ENCODE data around the gene PDGFB.

PDGFB gene

GRCh38 chr22:39247361-39247760, 2.6 kb upstream of the PDGFB start:
- no peaks in the 10 kb centered on the region for H3K9me3 ChIP-seq (ENCODE audit: control insufficient read depth in 1 of 2, low read length in 2 of 2)
- H3K27ac ChIP-seq (ENCODE audit: low read depth, low read length) = no peak overlapping the region
- H3K9ac ChIP-seq (ENCODE audit: low read depth in 1 of 2, low read length in 2 of 2) = no peak overlapping the region

GRCh38 chr22:39246690-39247332, 2.0 kb upstream of the PDGFB start:
- H3K27ac ChIP-seq (ENCODE audit: low read depth, low read length) = no peak overlapping the region
- peaks cover 4 to 6% of the 10 kb centered on the region in 2 donors for H3K4me1 ChIP-seq (ENCODE audit: control insufficient read depth in 1 of 2, insufficient read depth in 2 of 2, low read length in 2 of 2)
- H3K4me3 ChIP-seq (ENCODE audit: low read depth in 1 of 2, low read length in 2 of 2) = no peak overlapping the region
- H3K9ac ChIP-seq (ENCODE audit: low read depth in 1 of 2, low read length in 2 of 2) = no peak overlapping the region
- H3K9me3 ChIP-seq (ENCODE audit: control insufficient read depth in 1 of 2, low read length in 2 of 2) = no peaks in the 10 kb centered on the region
- H3K36me3 ChIP-seq (ENCODE audit: control insufficient read depth in 1 of 2, insufficient read depth in 2 of 2, low read length in 2 of 2) = no peaks in the 10 kb centered on the region
- H3K27me3 ChIP-seq (ENCODE audit: control insufficient read depth in 1 of 2, insufficient read depth in 2 of 2, low read length in 2 of 2) = peaks cover 53 to 64% of the 10 kb centered on the region in 2 donors

More at GRCh38 chr22:39247361-39247760, 2.6 kb upstream of the PDGFB start:
- H3K27me3 ChIP-seq (ENCODE audit: control insufficient read depth in 1 of 2, insufficient read depth in 2 of 2, low read length in 2 of 2) = peaks cover 56 to 67% of the 10 kb centered on the region in 2 donors
- peaks cover 3 to 5% of the 10 kb centered on the region in 2 donors for H3K4me1 ChIP-seq (ENCODE audit: control insufficient read depth in 1 of 2, insufficient read depth in 2 of 2, low read length in 2 of 2)
- H3K4me3 ChIP-seq (ENCODE audit: low read depth in 1 of 2, low read length in 2 of 2) = no peak overlapping the region
- no peaks in the 10 kb centered on the region for H3K36me3 ChIP-seq (ENCODE audit: control insufficient read depth in 1 of 2, insufficient read depth in 2 of 2, low read length in 2 of 2)

- Histone ChIP-seq H3K27ac (ENCODE audit: low read depth, low read length) (no peak overlapping the region), H3K9me3 (ENCODE audit: control insufficient read depth in 1 of 2, low read length in 2 of 2) (no peaks in the 10 kb centered on the region), H3K4me1 (ENCODE audit: control insufficient read depth in 1 of 2, insufficient read depth in 2 of 2, low read length in 2 of 2) (peaks cover 10 to 12% of the 10 kb centered on the region in 2 donors)
Observed at GRCh38 chr22:39246217-39246616, 1.4 kb upstream of the PDGFB start.

GRCh38 chr22:39245130-39246039, 603 bp upstream of the PDGFB start:
- no peak overlapping the region for H3K4me3 ChIP-seq (ENCODE audit: low read depth in 1 of 2, low read length in 2 of 2)
- no peaks in the 10 kb centered on the region for H3K9me3 ChIP-seq (ENCODE audit: control insufficient read depth in 1 of 2, low read length in 2 of 2)
- H3K36me3 ChIP-seq (ENCODE audit: control insufficient read depth in 1 of 2, insufficient read depth in 2 of 2, low read length in 2 of 2) = no peaks in the 10 kb centered on the region
- H3K9ac ChIP-seq (ENCODE audit: low read depth in 1 of 2, low read length in 2 of 2) = no peak overlapping the region
- H3K4me1 ChIP-seq (ENCODE audit: control insufficient read depth in 1 of 2, insufficient read depth in 2 of 2, low read length in 2 of 2) = peaks cover 18 to 20% of the 10 kb centered on the region in 2 donors
- peaks cover 51 to 65% of the 10 kb centered on the region in 2 donors for H3K27me3 ChIP-seq (ENCODE audit: control insufficient read depth in 1 of 2, insufficient read depth in 2 of 2, low read length in 2 of 2)
- H3K27ac ChIP-seq (ENCODE audit: low read depth, low read length) = no peak overlapping the region

More at GRCh38 chr22:39246217-39246616, 1.4 kb upstream of the PDGFB start:
- Histone ChIP-seq H3K4me3 (ENCODE audit: low read depth in 1 of 2, low read length in 2 of 2) (no peak overlapping the region), H3K36me3 (ENCODE audit: control insufficient read depth in 1 of 2, insufficient read depth in 2 of 2, low read length in 2 of 2) (no peaks in the 10 kb centered on the region), H3K27me3 (ENCODE audit: control insufficient read depth in 1 of 2, insufficient read depth in 2 of 2, low read length in 2 of 2) (peaks cover 54 to 64% of the 10 kb centered on the region in 2 donors), H3K9ac (ENCODE audit: low read depth in 1 of 2, low read length in 2 of 2) (no peak overlapping the region)

- Histone ChIP-seq H3K36me3 (ENCODE audit: control insufficient read depth in 1 of 2, insufficient read depth in 2 of 2, low read length in 2 of 2) (no peaks in the 10 kb centered on the region), H3K9me3 (ENCODE audit: control insufficient read depth in 1 of 2, low read length in 2 of 2) (no peaks in the 10 kb centered on the region), H3K4me3 (ENCODE audit: low read depth in 1 of 2, low read length in 2 of 2) (peak overlapping the region in 1 of 2 donors; percentile 15), H3K27ac (ENCODE audit: low read depth, low read length) (peak overlapping the region; percentile 10), H3K9ac (ENCODE audit: low read depth in 1 of 2, low read length in 2 of 2) (no peak overlapping the region), H3K4me1 (ENCODE audit: control insufficient read depth in 1 of 2, insufficient read depth in 2 of 2, low read length in 2 of 2) (peaks cover 28 to 33% of the 10 kb centered on the region in 2 donors), H3K27me3 (ENCODE audit: control insufficient read depth in 1 of 2, insufficient read depth in 2 of 2, low read length in 2 of 2) (peaks cover 43 to 56% of the 10 kb centered on the region in 2 donors)
Observed at GRCh38 chr22:39244136-39244495, 666 bp downstream of the PDGFB start.

GRCh38 chr22:39243439-39244135, 1.2 kb downstream of the PDGFB start:
- H3K9ac ChIP-seq (ENCODE audit: low read depth in 1 of 2, low read length in 2 of 2) = peak overlapping the region in 1 of 2 donors; percentile 33
- peak overlapping the region; percentile 80 for H3K27ac ChIP-seq (ENCODE audit: low read depth, low read length)
- H3K36me3 ChIP-seq (ENCODE audit: control insufficient read depth in 1 of 2, insufficient read depth in 2 of 2, low read length in 2 of 2) = no peaks in the 10 kb centered on the region
- H3K9me3 ChIP-seq (ENCODE audit: control insufficient read depth in 1 of 2, low read length in 2 of 2) = no peaks in the 10 kb centered on the region
- H3K27me3 ChIP-seq (ENCODE audit: control insufficient read depth in 1 of 2, insufficient read depth in 2 of 2, low read length in 2 of 2) = peaks cover 46 to 60% of the 10 kb centered on the region in 2 donors
- H3K4me1 ChIP-seq (ENCODE audit: control insufficient read depth in 1 of 2, insufficient read depth in 2 of 2, low read length in 2 of 2) = peaks cover 28 to 36% of the 10 kb centered on the region in 2 donors
- peak overlapping the region; percentile 52 to 64 for H3K4me3 ChIP-seq (ENCODE audit: low read depth in 1 of 2, low read length in 2 of 2)

GRCh38 chr22:39242595-39243438, 2.0 kb downstream of the PDGFB start:
- Histone ChIP-seq H3K27ac (ENCODE audit: low read depth, low read length) (peak overlapping the region; percentile 80), H3K4me3 (ENCODE audit: low read depth in 1 of 2, low read length in 2 of 2) (peak overlapping the region; percentile 52 to 64), H3K36me3 (ENCODE audit: control insufficient read depth in 1 of 2, insufficient read depth in 2 of 2, low read length in 2 of 2) (no peaks in the 10 kb centered on the region), H3K9me3 (ENCODE audit: control insufficient read depth in 1 of 2, low read length in 2 of 2) (no peaks in the 10 kb centered on the region), H3K4me1 (ENCODE audit: control insufficient read depth in 1 of 2, insufficient read depth in 2 of 2, low read length in 2 of 2) (peaks cover 33 to 37% of the 10 kb centered on the region in 2 donors), H3K9ac (ENCODE audit: low read depth in 1 of 2, low read length in 2 of 2) (peak overlapping the region; percentile 12 to 33), H3K27me3 (ENCODE audit: control insufficient read depth in 1 of 2, insufficient read depth in 2 of 2, low read length in 2 of 2) (peaks cover 54 to 67% of the 10 kb centered on the region in 2 donors)

- Histone ChIP-seq H3K27me3 (ENCODE audit: control insufficient read depth in 1 of 2, insufficient read depth in 2 of 2, low read length in 2 of 2) (peaks cover 55 to 70% of the 10 kb centered on the region in 2 donors), H3K4me3 (ENCODE audit: low read depth in 1 of 2, low read length in 2 of 2) (peak overlapping the region; percentile 45 to 53), H3K9me3 (ENCODE audit: control insufficient read depth in 1 of 2, low read length in 2 of 2) (no peaks in the 10 kb centered on the region), H3K4me1 (ENCODE audit: control insufficient read depth in 1 of 2, insufficient read depth in 2 of 2, low read length in 2 of 2) (peaks cover 40 to 44% of the 10 kb centered on the region in 2 donors), H3K36me3 (ENCODE audit: control insufficient read depth in 1 of 2, insufficient read depth in 2 of 2, low read length in 2 of 2) (no peaks in the 10 kb centered on the region), H3K9ac (ENCODE audit: low read depth in 1 of 2, low read length in 2 of 2) (no peak overlapping the region), H3K27ac (ENCODE audit: low read depth, low read length) (no peak overlapping the region)
Observed at GRCh38 chr22:39241794-39242594, 2.8 kb downstream of the PDGFB start.

Measured in duodenal mucosa (tissue), 2 donors.